K562 (cell line): ENCODE measurements around the gene TRDMT1. TPM values are rescaled to one million over a fixed set of nuclear protein-coding genes. Genes with fewer than 3 reads are reported as not detected.

ENCODE experiments used
- BDP1 ChIP-seq: IDR thresholded peaks from 3 replicates; pipeline ENCODE4 v1.6.1; 2011; ENCODE audit not compliant: insufficient read length, insufficient read depth
- CBFA2T2 ChIP-seq: fragments of 450-650 bp; conservative IDR thresholded peaks from 2 replicates; pipeline ENCODE4 v1.6.1; 2017; ENCODE audit warnings: mild to moderate bottlenecking
- CXXC5 ChIP-seq: fragments of 250-450 bp; sonication (Bioruptor Pico); IDR thresholded peaks from 2 replicates; pipeline ENCODE4 v1.8.0; 2022; ENCODE audit warnings: inconsistent platforms, mild to moderate bottlenecking, moderate library complexity
- HDAC1 ChIP-seq, 2 experiments: fragments of 450-650 bp; IDR thresholded peaks; 2 replicates each; pipeline ENCODE4 v1.6.1; 2016 to 2017; ENCODE audit warnings: inconsistent platforms in 1 of 2, mild to moderate bottlenecking in 1 of 2, moderate library complexity in 1 of 2
- HMG20B ChIP-seq: fragments of 250-450 bp; sonication (Bioruptor Pico); IDR thresholded peaks from 2 replicates; pipeline ENCODE4 v1.5.0; 2021; ENCODE audit warnings: mild to moderate bottlenecking
- NUFIP1 ChIP-seq: fragments of 450-650 bp; IDR thresholded peaks from 2 replicates; pipeline ENCODE4 v1.6.1; 2018; ENCODE audit not compliant: partially characterized antibody
- PCBP1 ChIP-seq: fragments of 200-400 bp; formaldehyde crosslinking; IDR thresholded peaks from 2 replicates; pipeline ENCODE4 v1.6.1; 2018; ENCODE audit warnings: mild to moderate bottlenecking, low read depth, low read length; ENCODE audit not compliant: poor library complexity, severe bottlenecking
- PML ChIP-seq: IDR thresholded peaks from 2 replicates; pipeline ENCODE4 v1.6.1; 2012; ENCODE audit warnings: low read length, inconsistent platforms
- POLR2G ChIP-seq: fragments of 200-400 bp; formaldehyde crosslinking; IDR thresholded peaks from 2 replicates; pipeline ENCODE4 v1.6.1; 2017; ENCODE audit warnings: low read depth, mild to moderate bottlenecking, antibody characterized with exemption, low read length, moderate library complexity
- STAG1 ChIP-seq: sonication (generic); formaldehyde crosslinking; IDR thresholded peaks from 2 replicates; pipeline ENCODE4 v1.5.0; 2020; ENCODE audit warnings: missing genetic modification reagents, borderline replicate concordance
- ZFP30 ChIP-seq: fragments of 250-450 bp; sonication (Bioruptor Pico); IDR thresholded peaks from 2 replicates; pipeline ENCODE4 v1.8.0; 2022; ENCODE audit warnings: moderate library complexity, mild to moderate bottlenecking, inconsistent platforms, borderline replicate concordance
- ZNF143 ChIP-seq: sonication (generic); formaldehyde crosslinking; IDR thresholded peaks from 2 replicates; pipeline ENCODE4 v1.9.0; 2022; ENCODE audit warnings: mild to moderate bottlenecking, missing genetic modification reagents
- polyA plus RNA-seq, 8 experiments: library from polyadenylated mRNA; depleted of rRNA in 4 of 8; stranded (reverse) in 5 of 8; unstranded in 3 of 8; fragments of >200 nt; fragmentation: Nextera tagmentation in 2 of 8; fragmentation: Illumina TruSeq in 1 of 8; extraction: Ambion mirVana in 2 of 8; extraction: Trizol in 1 of 8; gene quantifications; 2 replicates each; pipeline versions ENCODE4 v1.2.1 to v1.2.3, GENCODE V29; 2011 to 2014; ENCODE audit warnings: inconsistent platforms in 1 of 8, missing spikeins in 1 of 8
- total RNA-seq, 7 experiments: library from RNA; depleted of rRNA in 6 of 7; stranded (reverse); fragments of >200 nt in 6 of 7; fragmentation: Illumina TruSeq in 2 of 7; extraction: Trizol in 2 of 7; gene quantifications; 2 replicates each; pipeline versions ENCODE4 v1.2.1 to v1.2.3, GENCODE V29; 2011 to 2021; ENCODE audit warnings: low replicate concordance in 1 of 7
- TF ChIP-seq, protein P1 (sequence below): fragments of 450-650 bp; IDR thresholded peaks from 2 replicates; pipeline ENCODE4 v1.6.1; 2016; ENCODE audit warnings: mild to moderate bottlenecking, moderate library complexity
- TF ChIP-seq, protein P2 (sequence below): fragments of 450-650 bp; IDR thresholded peaks from 2 replicates; pipeline ENCODE4 v1.6.1; 2018; ENCODE audit warnings: mild to moderate bottlenecking, low read depth; ENCODE audit not compliant: partially characterized antibody
- TF ChIP-seq, protein P3 (sequence below): sonication (generic); formaldehyde crosslinking; IDR thresholded peaks from 2 replicates; pipeline ENCODE4 v1.9.0; 2022; ENCODE audit warnings: mild to moderate bottlenecking, missing genetic modification reagents

TRDMT1 gene
- total and polyA plus RNA-seq, 9 of the 15 experiments (the other 6 are each of a cell fraction or from before 2014, with no cell fraction given): 5.4 to 12.6 (median 9.3) TPM

DNA sequence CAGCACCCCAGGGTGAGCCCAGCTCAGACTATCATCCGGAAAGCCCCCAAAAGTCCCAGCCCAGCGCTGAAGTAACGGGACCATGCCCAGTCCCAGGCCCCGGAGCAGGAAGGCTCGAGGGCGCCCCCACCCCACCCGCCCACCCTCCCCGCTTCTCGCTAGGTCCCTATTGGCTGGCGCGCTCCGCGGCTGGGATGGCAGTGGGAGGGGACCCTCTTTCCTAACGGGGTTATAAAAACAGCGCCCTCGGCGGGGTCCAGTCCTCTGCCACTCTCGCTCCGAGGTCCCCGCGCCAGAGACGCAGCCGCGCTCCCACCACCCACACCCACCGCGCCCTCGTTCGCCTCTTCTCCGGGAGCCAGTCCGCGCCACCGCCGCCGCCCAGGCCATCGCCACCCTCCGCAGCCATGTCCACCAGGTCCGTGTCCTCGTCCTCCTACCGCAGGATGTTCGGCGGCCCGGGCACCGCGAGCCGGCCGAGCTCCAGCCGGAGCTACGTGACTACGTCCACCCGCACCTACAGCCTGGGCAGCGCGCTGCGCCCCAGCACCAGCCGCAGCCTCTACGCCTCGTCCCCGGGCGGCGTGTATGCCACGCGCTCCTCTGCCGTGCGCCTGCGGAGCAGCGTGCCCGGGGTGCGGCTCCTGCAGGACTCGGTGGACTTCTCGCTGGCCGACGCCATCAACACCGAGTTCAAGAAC, 27.7 kb upstream of the TRDMT1 start (continued):
- TF ChIP-seq, protein P1, sequence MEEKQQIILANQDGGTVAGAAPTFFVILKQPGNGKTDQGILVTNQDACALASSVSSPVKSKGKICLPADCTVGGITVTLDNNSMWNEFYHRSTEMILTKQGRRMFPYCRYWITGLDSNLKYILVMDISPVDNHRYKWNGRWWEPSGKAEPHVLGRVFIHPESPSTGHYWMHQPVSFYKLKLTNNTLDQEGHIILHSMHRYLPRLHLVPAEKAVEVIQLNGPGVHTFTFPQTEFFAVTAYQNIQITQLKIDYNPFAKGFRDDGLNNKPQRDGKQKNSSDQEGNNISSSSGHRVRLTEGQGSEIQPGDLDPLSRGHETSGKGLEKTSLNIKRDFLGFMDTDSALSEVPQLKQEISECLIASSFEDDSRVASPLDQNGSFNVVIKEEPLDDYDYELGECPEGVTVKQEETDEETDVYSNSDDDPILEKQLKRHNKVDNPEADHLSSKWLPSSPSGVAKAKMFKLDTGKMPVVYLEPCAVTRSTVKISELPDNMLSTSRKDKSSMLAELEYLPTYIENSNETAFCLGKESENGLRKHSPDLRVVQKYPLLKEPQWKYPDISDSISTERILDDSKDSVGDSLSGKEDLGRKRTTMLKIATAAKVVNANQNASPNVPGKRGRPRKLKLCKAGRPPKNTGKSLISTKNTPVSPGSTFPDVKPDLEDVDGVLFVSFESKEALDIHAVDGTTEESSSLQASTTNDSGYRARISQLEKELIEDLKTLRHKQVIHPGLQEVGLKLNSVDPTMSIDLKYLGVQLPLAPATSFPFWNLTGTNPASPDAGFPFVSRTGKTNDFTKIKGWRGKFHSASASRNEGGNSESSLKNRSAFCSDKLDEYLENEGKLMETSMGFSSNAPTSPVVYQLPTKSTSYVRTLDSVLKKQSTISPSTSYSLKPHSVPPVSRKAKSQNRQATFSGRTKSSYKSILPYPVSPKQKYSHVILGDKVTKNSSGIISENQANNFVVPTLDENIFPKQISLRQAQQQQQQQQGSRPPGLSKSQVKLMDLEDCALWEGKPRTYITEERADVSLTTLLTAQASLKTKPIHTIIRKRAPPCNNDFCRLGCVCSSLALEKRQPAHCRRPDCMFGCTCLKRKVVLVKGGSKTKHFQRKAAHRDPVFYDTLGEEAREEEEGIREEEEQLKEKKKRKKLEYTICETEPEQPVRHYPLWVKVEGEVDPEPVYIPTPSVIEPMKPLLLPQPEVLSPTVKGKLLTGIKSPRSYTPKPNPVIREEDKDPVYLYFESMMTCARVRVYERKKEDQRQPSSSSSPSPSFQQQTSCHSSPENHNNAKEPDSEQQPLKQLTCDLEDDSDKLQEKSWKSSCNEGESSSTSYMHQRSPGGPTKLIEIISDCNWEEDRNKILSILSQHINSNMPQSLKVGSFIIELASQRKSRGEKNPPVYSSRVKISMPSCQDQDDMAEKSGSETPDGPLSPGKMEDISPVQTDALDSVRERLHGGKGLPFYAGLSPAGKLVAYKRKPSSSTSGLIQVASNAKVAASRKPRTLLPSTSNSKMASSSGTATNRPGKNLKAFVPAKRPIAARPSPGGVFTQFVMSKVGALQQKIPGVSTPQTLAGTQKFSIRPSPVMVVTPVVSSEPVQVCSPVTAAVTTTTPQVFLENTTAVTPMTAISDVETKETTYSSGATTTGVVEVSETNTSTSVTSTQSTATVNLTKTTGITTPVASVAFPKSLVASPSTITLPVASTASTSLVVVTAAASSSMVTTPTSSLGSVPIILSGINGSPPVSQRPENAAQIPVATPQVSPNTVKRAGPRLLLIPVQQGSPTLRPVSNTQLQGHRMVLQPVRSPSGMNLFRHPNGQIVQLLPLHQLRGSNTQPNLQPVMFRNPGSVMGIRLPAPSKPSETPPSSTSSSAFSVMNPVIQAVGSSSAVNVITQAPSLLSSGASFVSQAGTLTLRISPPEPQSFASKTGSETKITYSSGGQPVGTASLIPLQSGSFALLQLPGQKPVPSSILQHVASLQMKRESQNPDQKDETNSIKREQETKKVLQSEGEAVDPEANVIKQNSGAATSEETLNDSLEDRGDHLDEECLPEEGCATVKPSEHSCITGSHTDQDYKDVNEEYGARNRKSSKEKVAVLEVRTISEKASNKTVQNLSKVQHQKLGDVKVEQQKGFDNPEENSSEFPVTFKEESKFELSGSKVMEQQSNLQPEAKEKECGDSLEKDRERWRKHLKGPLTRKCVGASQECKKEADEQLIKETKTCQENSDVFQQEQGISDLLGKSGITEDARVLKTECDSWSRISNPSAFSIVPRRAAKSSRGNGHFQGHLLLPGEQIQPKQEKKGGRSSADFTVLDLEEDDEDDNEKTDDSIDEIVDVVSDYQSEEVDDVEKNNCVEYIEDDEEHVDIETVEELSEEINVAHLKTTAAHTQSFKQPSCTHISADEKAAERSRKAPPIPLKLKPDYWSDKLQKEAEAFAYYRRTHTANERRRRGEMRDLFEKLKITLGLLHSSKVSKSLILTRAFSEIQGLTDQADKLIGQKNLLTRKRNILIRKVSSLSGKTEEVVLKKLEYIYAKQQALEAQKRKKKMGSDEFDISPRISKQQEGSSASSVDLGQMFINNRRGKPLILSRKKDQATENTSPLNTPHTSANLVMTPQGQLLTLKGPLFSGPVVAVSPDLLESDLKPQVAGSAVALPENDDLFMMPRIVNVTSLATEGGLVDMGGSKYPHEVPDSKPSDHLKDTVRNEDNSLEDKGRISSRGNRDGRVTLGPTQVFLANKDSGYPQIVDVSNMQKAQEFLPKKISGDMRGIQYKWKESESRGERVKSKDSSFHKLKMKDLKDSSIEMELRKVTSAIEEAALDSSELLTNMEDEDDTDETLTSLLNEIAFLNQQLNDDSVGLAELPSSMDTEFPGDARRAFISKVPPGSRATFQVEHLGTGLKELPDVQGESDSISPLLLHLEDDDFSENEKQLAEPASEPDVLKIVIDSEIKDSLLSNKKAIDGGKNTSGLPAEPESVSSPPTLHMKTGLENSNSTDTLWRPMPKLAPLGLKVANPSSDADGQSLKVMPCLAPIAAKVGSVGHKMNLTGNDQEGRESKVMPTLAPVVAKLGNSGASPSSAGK: peak; percentile 98
- TF ChIP-seq BDP1: no peak
- no peak for TF ChIP-seq ZNF143
- no peak; a peak in 2 of 4 replicates for TF ChIP-seq HDAC1 (IDR thresholded peaks at IDR 0.05)
- peak; percentile 86 for TF ChIP-seq POLR2G
- TF ChIP-seq CBFA2T2: no peak
- no peak for TF ChIP-seq HMG20B (CRISPR knock-in tag)
- no peak for TF ChIP-seq PCBP1
- no peak for TF ChIP-seq ZFP30 (CRISPR knock-in tag)
- TF ChIP-seq STAG1 (CRISPR knock-in tag): peak; percentile 21
- no peak for TF ChIP-seq NUFIP1
- TF ChIP-seq, protein P2, sequence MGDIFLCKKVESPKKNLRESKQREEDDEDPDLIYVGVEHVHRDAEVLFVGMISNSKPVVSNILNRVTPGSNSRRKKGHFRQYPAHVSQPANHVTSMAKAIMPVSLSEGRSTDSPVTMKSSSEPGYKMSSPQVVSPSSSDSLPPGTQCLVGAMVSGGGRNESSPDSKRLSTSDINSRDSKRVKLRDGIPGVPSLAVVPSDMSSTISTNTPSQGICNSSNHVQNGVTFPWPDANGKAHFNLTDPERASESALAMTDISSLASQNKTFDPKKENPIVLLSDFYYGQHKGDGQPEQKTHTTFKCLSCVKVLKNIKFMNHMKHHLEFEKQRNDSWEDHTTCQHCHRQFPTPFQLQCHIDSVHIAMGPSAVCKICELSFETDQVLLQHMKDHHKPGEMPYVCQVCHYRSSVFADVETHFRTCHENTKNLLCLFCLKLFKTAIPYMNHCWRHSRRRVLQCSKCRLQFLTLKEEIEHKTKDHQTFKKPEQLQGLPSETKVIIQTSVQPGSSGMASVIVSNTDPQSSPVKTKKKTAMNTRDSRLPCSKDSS: no peak
- TF ChIP-seq CXXC5 (CRISPR knock-in tag): peak; percentile 55
- TF ChIP-seq PML: peak; percentile 26; the same call in 1 of the 2 replicates
- TF ChIP-seq, protein P3, sequence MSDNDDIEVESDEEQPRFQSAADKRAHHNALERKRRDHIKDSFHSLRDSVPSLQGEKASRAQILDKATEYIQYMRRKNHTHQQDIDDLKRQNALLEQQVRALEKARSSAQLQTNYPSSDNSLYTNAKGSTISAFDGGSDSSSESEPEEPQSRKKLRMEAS (CRISPR knock-in tag): peak; percentile 94
